HG03565 (cell line): ENCODE data around the gene AGBL2.
A peak's percentile ranks its signal among the peaks of the same experiment; 100 is the strongest.
"Not testable (repeated sequence)": the region's sequence is repeated elsewhere in the genome, so short reads cannot be mapped to it uniquely, and the experiment has no call there.

Experiments
- ATAC-seq: cut with Tn5 transposase; IDR thresholded peaks from one replicate; pipeline ENCODE4 v1.9.1; 2021; ENCODE audit warnings: mild to moderate bottlenecking, moderate library complexity; ENCODE audit not compliant: unreplicated experiment

AGBL2 gene

GRCh38 chr11:47691979-47692378, 23.2 kb downstream of the AGBL2 start:
- no peak for ATAC-seq

GRCh38 chr11:47689480-47689879, 25.7 kb downstream of the AGBL2 start:
- ATAC-seq: no peak

- ATAC-seq: no peak
These were observed 26.2 kb downstream of the AGBL2 start for GRCh38 chr11:47688991-47689390.

- ATAC-seq: no peak
These were observed 27.1 kb downstream of the AGBL2 start for GRCh38 chr11:47688111-47688510.

GRCh38 chr11:47686704-47687103, 28.5 kb downstream of the AGBL2 start:
- not testable (repeated sequence) for ATAC-seq

- ATAC-seq: no peak
These were observed 29.0 kb downstream of the AGBL2 start for GRCh38 chr11:47686151-47686550.

- no peak for ATAC-seq
These were observed 39.3 kb downstream of the AGBL2 start for GRCh38 chr11:47675851-47676250.

- ATAC-seq: no peak
These were observed 42.9 kb downstream of the AGBL2 start for GRCh38 chr11:47672283-47672730.

- no peak for ATAC-seq
These were observed 45.3 kb downstream of the AGBL2 start for GRCh38 chr11:47669856-47670255.

- no peak for ATAC-seq
These were observed 46.5 kb downstream of the AGBL2 start for GRCh38 chr11:47668665-47669064.

GRCh38 chr11:47667555-47667954, 47.6 kb downstream of the AGBL2 start:
- no peak for ATAC-seq

- no peak for ATAC-seq
These were observed 48.0 kb downstream of the AGBL2 start for GRCh38 chr11:47667135-47667534.

- not testable (repeated sequence) for ATAC-seq
These were observed 50.2 kb downstream of the AGBL2 start for GRCh38 chr11:47664936-47665335.

GRCh38 chr11:47661245-47661644, 53.9 kb downstream of the AGBL2 start:
- ATAC-seq: no peak

GRCh38 chr11:47659276-47659675, 55.9 kb downstream of the AGBL2 start:
- ATAC-seq: no peak

GRCh38 chr11:47656260-47656885, 58.8 kb downstream of the AGBL2 start:
- ATAC-seq: no peak

GRCh38 chr11:47651818-47652469, 63.2 kb downstream of the AGBL2 start:
- no peak for ATAC-seq

- ATAC-seq: no peak
These were observed 65.9 kb downstream of the AGBL2 start for GRCh38 chr11:47649276-47649675.

GRCh38 chr11:47646019-47646418, 69.2 kb downstream of the AGBL2 start:
- ATAC-seq: no peak

GRCh38 chr11:47645500-47645899, 69.7 kb downstream of the AGBL2 start:
- no peak for ATAC-seq

GRCh38 chr11:47642099-47642855, 72.9 kb downstream of the AGBL2 start, which contains the start of gene MTCH2:
TSS of gene MTCH2 (minus strand) at chr11:47642559. CDS start at chr11:47642465, 94 bp downstream.
- ATAC-seq: peak; percentile 93

- no peak for ATAC-seq
These were observed 73.5 kb downstream of the AGBL2 start for GRCh38 chr11:47641600-47642098.
